Thymus (tissue), 11 donors: ENCODE results near the gene PTPN6. TPM values are rescaled to one million over a fixed set of nuclear protein-coding genes. Genes with fewer than 3 reads are reported as not detected.

Experiments used
- DNase-seq, 9 donors: peaks; one replicate each; pipeline ENCODE4 v3.0.0-alpha.2; 2013; ENCODE audit warnings: low spot score in 9 of 9, low read depth in 6 of 9, missing footprints in 1 of 9
- H3K27ac ChIP-seq, 2 donors: one replicate each; pipeline ENCODE4 v1.5.1; 2013; ENCODE audit warnings: control low read depth in 1 of 2, low read depth in 1 of 2, low read length in 1 of 2, mild to moderate bottlenecking in 1 of 2, moderate library complexity in 1 of 2
- H3K27me3 ChIP-seq, 2 donors: one replicate each; pipeline ENCODE4 v1.5.1; 2013; ENCODE audit warnings: low read length in 1 of 2; ENCODE audit not compliant: control insufficient read depth in 2 of 2, insufficient read depth in 1 of 2
- H3K36me3 ChIP-seq, 2 donors: one replicate each; pipeline ENCODE4 v1.5.1; 2013; ENCODE audit warnings: low read length in 1 of 2, mild to moderate bottlenecking in 1 of 2, moderate library complexity in 1 of 2; ENCODE audit not compliant: control insufficient read depth in 2 of 2, insufficient read depth in 2 of 2
- H3K4me1 ChIP-seq, 2 donors: one replicate each; pipeline ENCODE4 v1.5.1; 2013; ENCODE audit warnings: low read length in 2 of 2; ENCODE audit not compliant: control insufficient read depth in 2 of 2, insufficient read depth in 2 of 2
- H3K4me3 ChIP-seq, 2 donors: one replicate each; pipeline ENCODE4 v1.5.1; 2013; ENCODE audit warnings: low read length in 2 of 2, control low read depth in 1 of 2, mild to moderate bottlenecking in 1 of 2
- H3K9me3 ChIP-seq, 2 donors: one replicate each; pipeline ENCODE4 v1.5.1; 2013; ENCODE audit warnings: low read length in 1 of 2, mild to moderate bottlenecking in 1 of 2; ENCODE audit not compliant: control insufficient read depth in 2 of 2, insufficient read depth in 1 of 2
- WGBS: extraction: QIAGEN DNeasy Blood & Tissue Kit; methylation state at CpG from one replicate; pipeline ENCODE4 v1.1.7; 2013; 5-methylcytosine and 5-hydroxymethylcytosine counted together
- polyA plus RNA-seq: library from polyadenylated mRNA; stranded (reverse); fragments of 200-250 nt; gene quantifications from one replicate; pipeline ENCODE4 v1.2.3, GENCODE V29; 2013
- total RNA-seq: library from RNA; stranded (reverse); fragments of 120-200 nt; gene quantifications from one replicate; pipeline ENCODE4 v1.2.4, GENCODE V29; 2013
- donor health status: healthy.

Gene PTPN6
- total and polyA plus RNA-seq, 2 donors = 147 to 213 TPM

- H3K27me3 ChIP-seq = no peaks in the 10 kb centered on the region
- peaks cover 28 to 44% of the 10 kb centered on the region in 2 donors for H3K4me1 ChIP-seq
- H3K9me3 ChIP-seq = peaks cover 0 to 4% of the 10 kb centered on the region in 2 donors
- peak; percentile 69 to 95 (median 84) for DNase-seq
- peaks cover 8 to 10% of the 10 kb centered on the region in 2 donors for H3K36me3 ChIP-seq
- WGBS = 4% methylated on average over 48 of the region's 48 CpGs
- peak overlapping the region; percentile 99 to 100 for H3K27ac ChIP-seq
- H3K4me3 ChIP-seq = peak overlapping the region; percentile 60 to 86
These were observed 6.6 kb upstream of the PTPN6 start for GRCh38 chr12:6944381-6945186.

DNA sequence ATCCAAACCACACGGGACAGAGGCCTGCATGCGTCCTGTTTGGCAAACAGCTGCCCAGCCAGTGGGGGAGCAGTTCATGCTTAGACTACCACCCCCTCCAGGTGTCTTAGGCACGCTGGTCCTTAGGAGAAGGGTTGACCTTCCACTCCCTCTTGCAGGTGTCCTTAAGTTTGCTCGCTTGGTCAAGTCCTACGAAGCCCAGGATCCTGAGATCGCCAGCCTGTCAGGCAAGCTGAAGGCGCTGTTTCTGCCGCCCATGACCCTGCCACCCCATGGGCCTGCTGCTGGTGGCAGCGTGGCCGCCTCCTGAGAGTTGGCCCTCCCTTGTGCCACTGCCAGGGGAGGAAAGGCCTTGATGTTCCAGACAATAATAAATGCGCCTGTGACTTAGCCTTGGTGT is 5.5 kb upstream of the PTPN6 start:
- Histone ChIP-seq H3K4me3 (peak overlapping the region; percentile 25 to 45), H3K27me3 (no peaks in the 10 kb centered on the region), H3K36me3 (peaks cover 8 to 10% of the 10 kb centered on the region in 2 donors), H3K9me3 (peaks cover 0 to 4% of the 10 kb centered on the region in 2 donors), H3K4me1 (peaks cover 36 to 53% of the 10 kb centered on the region in 2 donors), H3K27ac (peak overlapping the region; percentile 94 to 100)
- DNase-seq = no peak
- WGBS = 94% methylated on average over 11 of the region's 11 CpGs

DNA sequence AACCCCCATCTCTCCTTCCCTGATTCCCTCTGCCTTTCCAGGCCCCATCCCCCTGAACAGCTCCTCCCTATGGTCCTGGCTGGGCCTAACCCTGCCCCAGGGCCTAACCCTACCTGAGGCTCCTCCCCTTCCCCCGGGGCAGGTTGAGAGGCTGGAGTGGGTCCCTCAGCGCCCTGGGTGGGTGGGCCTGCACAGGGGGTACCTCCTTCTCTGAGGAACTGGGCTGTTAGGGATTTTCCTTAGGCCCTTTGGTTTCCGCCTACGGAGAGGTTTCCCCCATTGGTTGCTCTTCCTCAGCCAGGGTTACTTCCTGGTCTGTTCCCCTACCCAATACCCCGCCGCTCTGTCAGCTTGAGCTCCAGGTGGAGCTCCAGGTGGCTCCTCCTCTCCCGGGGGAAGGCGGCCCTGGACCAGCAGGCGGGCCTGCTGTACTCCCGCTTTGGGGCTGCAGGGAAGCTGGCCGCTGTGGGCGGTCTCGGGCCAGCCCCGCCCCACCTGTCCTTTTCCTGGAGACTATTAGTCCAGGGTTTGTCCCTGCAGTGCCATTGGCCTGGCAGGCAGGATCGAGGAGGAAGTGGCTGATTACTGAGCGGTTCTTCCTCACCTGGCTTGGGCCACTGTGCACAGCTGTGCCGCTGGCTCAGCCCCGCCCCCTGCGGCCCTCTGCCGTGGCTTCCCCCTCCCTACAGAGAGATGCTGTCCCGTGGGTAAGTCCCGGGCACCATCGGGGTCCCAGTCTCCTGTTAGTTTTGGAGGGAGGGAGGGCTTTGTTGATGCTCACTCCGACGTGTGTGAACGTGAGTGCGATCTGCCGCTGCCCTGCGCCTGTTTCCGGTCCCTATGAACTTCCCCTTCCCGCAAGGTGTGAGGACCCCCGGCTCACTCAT is 4.9 kb upstream of the PTPN6 start:
- DNase-seq = peak in 3 of 9 donors; percentile 62 to 78 (median 63)
- peaks cover 0 to 4% of the 10 kb centered on the region in 2 donors for H3K9me3 ChIP-seq
- H3K27me3 ChIP-seq = no peaks in the 10 kb centered on the region
- H3K27ac ChIP-seq = peak overlapping the region; percentile 94 to 100
- peaks cover 8 to 9% of the 10 kb centered on the region in 2 donors for H3K36me3 ChIP-seq
- WGBS = 9% methylated on average over 32 of the region's 32 CpGs
- H3K4me3 ChIP-seq = peak overlapping the region; percentile 25 to 45
- peaks cover 40 to 59% of the 10 kb centered on the region in 2 donors for H3K4me1 ChIP-seq

DNA sequence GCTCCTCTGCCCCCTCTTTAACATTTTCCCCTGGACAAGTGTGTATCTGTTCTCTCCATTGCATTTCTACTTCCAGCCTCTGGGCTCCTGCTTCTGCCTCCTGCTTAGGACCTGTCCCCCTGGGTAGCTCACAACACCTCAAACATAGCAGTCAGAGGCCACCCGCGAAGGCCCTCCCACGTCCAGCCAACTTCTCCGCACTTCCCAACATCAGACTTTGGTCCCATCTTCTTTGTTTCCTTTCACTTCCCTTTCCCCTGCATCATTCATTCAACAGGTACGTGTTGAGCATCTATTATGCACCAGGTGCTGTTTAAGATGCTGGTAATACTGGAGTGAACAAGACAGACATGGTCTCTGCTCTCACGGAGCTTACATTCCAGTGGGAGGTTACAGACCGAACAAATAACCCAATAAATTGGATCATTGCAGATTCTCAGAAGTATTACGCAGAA is 4.2 kb upstream of the PTPN6 start:
- Histone ChIP-seq H3K9me3 (peaks cover 0 to 4% of the 10 kb centered on the region in 2 donors), H3K27me3 (no peaks in the 10 kb centered on the region), H3K27ac (peak overlapping the region; percentile 94 to 100), H3K36me3 (peaks cover 6 to 7% of the 10 kb centered on the region in 2 donors), H3K4me3 (peak overlapping the region; percentile 25 to 45), H3K4me1 (peaks cover 40 to 64% of the 10 kb centered on the region in 2 donors)
- no peak for DNase-seq
- WGBS = 83% methylated on average over 8 of the region's 8 CpGs

GRCh38 chr12:6947615-6948014 is 3.5 kb upstream of the PTPN6 start:
- DNase-seq = no peak
- H3K9me3 ChIP-seq = peaks cover 0 to 4% of the 10 kb centered on the region in 2 donors

GRCh38 chr12:6948873-6949594 is 2.1 kb upstream of the PTPN6 start:
- Histone ChIP-seq H3K4me3 (no peak overlapping the region), H3K27ac (no peak overlapping the region), H3K4me1 (peaks cover 34 to 66% of the 10 kb centered on the region in 2 donors), H3K36me3 (peaks cover 3 to 19% of the 10 kb centered on the region in 2 donors), H3K9me3 (peaks cover 0 to under 1% of the 10 kb centered on the region in 2 donors), H3K27me3 (no peaks in the 10 kb centered on the region)
- no peak for DNase-seq
- WGBS = 90% methylated on average over 15 of the region's 15 CpGs

More at GRCh38 chr12:6947615-6948014, 3.5 kb upstream of the PTPN6 start:
- WGBS = 95% methylated on average over 8 of the region's 8 CpGs
- H3K27me3 ChIP-seq = no peaks in the 10 kb centered on the region
- H3K36me3 ChIP-seq = peaks cover 7 to 11% of the 10 kb centered on the region in 2 donors
- H3K27ac ChIP-seq = no peak overlapping the region
- H3K4me1 ChIP-seq = peaks cover 40 to 64% of the 10 kb centered on the region in 2 donors
- no peak overlapping the region for H3K4me3 ChIP-seq

DNA sequence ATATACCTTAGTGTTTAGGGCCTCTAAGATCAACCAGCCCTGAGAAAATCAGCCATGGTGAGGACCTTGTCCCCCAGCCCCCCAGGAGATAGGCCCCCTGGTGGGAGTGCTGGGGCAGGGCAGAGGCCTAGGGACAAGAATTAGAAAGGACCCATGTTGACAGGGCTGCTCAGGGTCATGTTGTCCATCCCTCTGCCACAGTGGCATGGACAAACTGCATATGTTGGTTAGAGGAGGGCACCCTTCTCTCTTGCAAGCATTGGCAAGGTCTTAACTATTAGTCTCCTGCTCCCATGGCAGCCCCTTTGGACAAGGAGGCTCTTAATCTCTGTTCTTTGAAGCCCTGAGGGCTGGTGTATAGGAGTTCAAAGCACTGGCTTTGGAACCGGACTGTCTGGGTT is 755 bp upstream of the PTPN6 start:
- DNase-seq = peak in 1 of 9 donors; percentile 59
- WGBS = 53% methylated on average over 1 of the region's 1 CpG
- Histone ChIP-seq H3K4me1 (peaks cover 41 to 73% of the 10 kb centered on the region in 2 donors), H3K36me3 (peaks cover 13 to 28% of the 10 kb centered on the region in 2 donors), H3K27me3 (no peaks in the 10 kb centered on the region), H3K4me3 (peak overlapping the region in 1 of 2 donors; percentile 74), H3K27ac (peak overlapping the region; percentile 82 to 85), H3K9me3 (no peaks in the 10 kb centered on the region)

DNA sequence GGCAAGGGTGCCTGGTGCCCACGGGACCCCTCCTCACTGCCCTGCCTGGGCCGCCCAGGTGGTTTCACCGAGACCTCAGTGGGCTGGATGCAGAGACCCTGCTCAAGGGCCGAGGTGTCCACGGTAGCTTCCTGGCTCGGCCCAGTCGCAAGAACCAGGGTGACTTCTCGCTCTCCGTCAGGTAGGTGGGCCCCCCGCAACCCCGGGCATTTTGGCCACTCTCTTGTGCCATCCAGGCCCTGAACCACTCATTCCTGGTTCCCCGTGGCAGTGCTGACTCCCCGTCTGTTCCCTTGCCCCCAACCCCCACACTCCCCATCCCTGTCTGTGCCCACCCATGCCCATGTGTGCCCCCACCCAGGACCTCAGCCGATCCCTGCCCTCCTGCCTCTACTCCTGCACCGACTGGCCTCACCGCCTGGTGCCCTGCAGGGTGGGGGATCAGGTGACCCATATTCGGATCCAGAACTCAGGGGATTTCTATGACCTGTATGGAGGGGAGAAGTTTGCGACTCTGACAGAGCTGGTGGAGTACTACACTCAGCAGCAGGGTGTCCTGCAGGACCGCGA is 480 bp downstream of the PTPN6 start:
- H3K4me1 ChIP-seq = peaks cover 35 to 73% of the 10 kb centered on the region in 2 donors
- peak overlapping the region; percentile 74 to 91 for H3K4me3 ChIP-seq
- H3K27me3 ChIP-seq = no peaks in the 10 kb centered on the region
- peak in 1 of 9 donors; percentile 44 for DNase-seq
- peaks cover 22 to 36% of the 10 kb centered on the region in 2 donors for H3K36me3 ChIP-seq
- 11% methylated on average over 20 of the region's 20 CpGs for WGBS
- peak overlapping the region; percentile 82 to 85 for H3K27ac ChIP-seq
- H3K9me3 ChIP-seq = no peaks in the 10 kb centered on the region
